ENCODE measurements around the gene AOPEP. TPM values are rescaled to one million over a fixed set of nuclear protein-coding genes. Genes with fewer than 3 reads are reported as not detected.

The AOPEP gene
- total and polyA plus RNA-seq, 9 of the 15 experiments (the other 6 are each of a cell fraction or from before 2014, with no cell fraction given): 4.5 to 19.3 (median 13.5) TPM

DNA sequence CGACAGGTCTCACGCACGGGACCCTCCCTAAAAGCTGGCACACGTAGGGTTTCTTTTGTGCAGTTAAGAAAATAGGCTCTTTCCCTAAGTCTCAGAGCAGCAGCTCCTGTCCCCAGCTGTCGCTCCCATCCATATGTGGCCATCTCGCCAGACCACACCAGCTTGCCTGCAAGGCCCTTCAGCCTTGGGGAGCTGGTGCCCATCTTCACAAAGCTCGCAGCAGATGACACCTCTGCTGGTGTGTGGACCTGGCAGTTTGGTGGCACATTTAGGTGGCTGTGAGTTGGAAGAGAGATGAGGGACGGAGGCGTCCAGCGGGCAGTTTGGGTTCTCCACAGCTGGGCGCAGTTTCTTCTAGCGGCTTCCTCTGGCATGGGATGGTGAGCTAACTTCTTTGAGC lies 352.0 kb downstream of the AOPEP start:
- ATAC-seq: no peak
- Histone ChIP-seq H3K4me2 (ENCODE audit: insufficient read depth, low read length) (no peak overlapping the region), H3K9ac (ENCODE audit: insufficient read depth in 1 of 2, low read depth in 2 of 2, low read length in 2 of 2) (no peak overlapping the region), H3K9me3 (replicated peaks; ENCODE audit: control insufficient read depth, insufficient read depth, low read depth, low read length) (no peaks in the 10 kb centered on the region), H3K79me2 (ENCODE audit: control insufficient read depth, insufficient read depth, low read length) (no peaks in the 10 kb centered on the region), H3K27me3 (ENCODE audit: control insufficient read depth in 2 of 2, insufficient read depth in 2 of 2, low read length in 2 of 2) (no peaks in the 10 kb centered on the region), H3K4me1 (replicated peaks in 1 of 2; ENCODE audit: control insufficient read depth in 2 of 2, insufficient read depth in 2 of 2, low read length in 2 of 2) (peaks cover 0 to 9% of the 10 kb centered on the region in 2 experiments; a peak in 1 of 5 replicates), H3K9me1 (ENCODE audit: control insufficient read depth, insufficient read depth, low read length) (no peaks in the 10 kb centered on the region), H4K20me1 (replicated peaks; ENCODE audit: control insufficient read depth, insufficient read depth, low read length) (no peaks in the 10 kb centered on the region), H3K27ac (ENCODE audit: extremely low read depth, low read depth, low read length) (no peak overlapping the region), H3K4me3 (no peak overlapping the region), H3K36me3 (ENCODE audit: control insufficient read depth, insufficient read depth, low read length) (peaks cover 13% of the 10 kb centered on the region; the same call in 2 of the 3 replicates), H2AFZ (ENCODE audit: low read depth, low read length) (no peak overlapping the region)
- WGBS (ENCODE audit: insufficient coverage, low coverage, missing lambda C conversion rate): 76% methylated on average over 12 of the region's 12 CpGs
- no TSS peak for BruUV-seq (replicated peaks)
- POLR2A ChIA-PET: interaction anchor here (0.6 kb wide), 2 partner anchors 62 to 156 kb away, joined by 3 to 4 read pairs; no protein-coding TSS in a partner anchor
- CTCF ChIA-PET (ENCODE audit: low intra/inter-chr PET ratio): no interaction called here
- in situ Hi-C loops (cut with MboI) (no loop called here), intact Hi-C loops (cut with micrococcal nuclease) (no loop called here)
- DNase-seq (ENCODE audit: extremely low read depth in 1 of 4, low spot score in 3 of 4): no peak
- no peak for FAIRE-seq
- TF ChIP-seq, protein P1, sequence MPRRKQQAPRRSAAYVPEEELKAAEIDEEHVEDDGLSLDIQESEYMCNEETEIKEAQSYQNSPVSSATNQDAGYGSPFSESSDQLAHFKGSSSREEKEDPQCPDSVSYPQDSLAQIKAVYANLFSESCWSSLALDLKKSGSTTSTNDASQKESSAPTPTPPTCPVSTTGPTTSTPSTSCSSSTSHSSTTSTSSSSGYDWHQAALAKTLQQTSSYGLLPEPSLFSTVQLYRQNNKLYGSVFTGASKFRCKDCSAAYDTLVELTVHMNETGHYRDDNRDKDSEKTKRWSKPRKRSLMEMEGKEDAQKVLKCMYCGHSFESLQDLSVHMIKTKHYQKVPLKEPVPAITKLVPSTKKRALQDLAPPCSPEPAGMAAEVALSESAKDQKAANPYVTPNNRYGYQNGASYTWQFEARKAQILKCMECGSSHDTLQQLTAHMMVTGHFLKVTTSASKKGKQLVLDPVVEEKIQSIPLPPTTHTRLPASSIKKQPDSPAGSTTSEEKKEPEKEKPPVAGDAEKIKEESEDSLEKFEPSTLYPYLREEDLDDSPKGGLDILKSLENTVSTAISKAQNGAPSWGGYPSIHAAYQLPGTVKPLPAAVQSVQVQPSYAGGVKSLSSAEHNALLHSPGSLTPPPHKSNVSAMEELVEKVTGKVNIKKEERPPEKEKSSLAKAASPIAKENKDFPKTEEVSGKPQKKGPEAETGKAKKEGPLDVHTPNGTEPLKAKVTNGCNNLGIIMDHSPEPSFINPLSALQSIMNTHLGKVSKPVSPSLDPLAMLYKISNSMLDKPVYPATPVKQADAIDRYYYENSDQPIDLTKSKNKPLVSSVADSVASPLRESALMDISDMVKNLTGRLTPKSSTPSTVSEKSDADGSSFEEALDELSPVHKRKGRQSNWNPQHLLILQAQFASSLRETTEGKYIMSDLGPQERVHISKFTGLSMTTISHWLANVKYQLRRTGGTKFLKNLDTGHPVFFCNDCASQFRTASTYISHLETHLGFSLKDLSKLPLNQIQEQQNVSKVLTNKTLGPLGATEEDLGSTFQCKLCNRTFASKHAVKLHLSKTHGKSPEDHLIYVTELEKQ (CRISPR knock-in tag; IDR thresholded peaks at IDR 0.05): no peak
- TF ChIP-seq HCFC1 (IDR thresholded peaks at IDR 0.05; ENCODE audit: low read depth, low read length): no peak
- no peak for TF ChIP-seq SAP30 (IDR thresholded peaks at IDR 0.05; ENCODE audit: borderline replicate concordance, insufficient read depth, low read depth, low read length, poor library complexity, severe bottlenecking)
- TF ChIP-seq, protein P2, sequence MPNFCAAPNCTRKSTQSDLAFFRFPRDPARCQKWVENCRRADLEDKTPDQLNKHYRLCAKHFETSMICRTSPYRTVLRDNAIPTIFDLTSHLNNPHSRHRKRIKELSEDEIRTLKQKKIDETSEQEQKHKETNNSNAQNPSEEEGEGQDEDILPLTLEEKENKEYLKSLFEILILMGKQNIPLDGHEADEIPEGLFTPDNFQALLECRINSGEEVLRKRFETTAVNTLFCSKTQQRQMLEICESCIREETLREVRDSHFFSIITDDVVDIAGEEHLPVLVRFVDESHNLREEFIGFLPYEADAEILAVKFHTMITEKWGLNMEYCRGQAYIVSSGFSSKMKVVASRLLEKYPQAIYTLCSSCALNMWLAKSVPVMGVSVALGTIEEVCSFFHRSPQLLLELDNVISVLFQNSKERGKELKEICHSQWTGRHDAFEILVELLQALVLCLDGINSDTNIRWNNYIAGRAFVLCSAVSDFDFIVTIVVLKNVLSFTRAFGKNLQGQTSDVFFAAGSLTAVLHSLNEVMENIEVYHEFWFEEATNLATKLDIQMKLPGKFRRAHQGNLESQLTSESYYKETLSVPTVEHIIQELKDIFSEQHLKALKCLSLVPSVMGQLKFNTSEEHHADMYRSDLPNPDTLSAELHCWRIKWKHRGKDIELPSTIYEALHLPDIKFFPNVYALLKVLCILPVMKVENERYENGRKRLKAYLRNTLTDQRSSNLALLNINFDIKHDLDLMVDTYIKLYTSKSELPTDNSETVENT (CRISPR knock-in tag; IDR thresholded peaks at IDR 0.05): no peak
- TF ChIP-seq ZNF830 (CRISPR knock-in tag; IDR thresholded peaks at IDR 0.05): no peak
- TF ChIP-seq, protein P3, sequence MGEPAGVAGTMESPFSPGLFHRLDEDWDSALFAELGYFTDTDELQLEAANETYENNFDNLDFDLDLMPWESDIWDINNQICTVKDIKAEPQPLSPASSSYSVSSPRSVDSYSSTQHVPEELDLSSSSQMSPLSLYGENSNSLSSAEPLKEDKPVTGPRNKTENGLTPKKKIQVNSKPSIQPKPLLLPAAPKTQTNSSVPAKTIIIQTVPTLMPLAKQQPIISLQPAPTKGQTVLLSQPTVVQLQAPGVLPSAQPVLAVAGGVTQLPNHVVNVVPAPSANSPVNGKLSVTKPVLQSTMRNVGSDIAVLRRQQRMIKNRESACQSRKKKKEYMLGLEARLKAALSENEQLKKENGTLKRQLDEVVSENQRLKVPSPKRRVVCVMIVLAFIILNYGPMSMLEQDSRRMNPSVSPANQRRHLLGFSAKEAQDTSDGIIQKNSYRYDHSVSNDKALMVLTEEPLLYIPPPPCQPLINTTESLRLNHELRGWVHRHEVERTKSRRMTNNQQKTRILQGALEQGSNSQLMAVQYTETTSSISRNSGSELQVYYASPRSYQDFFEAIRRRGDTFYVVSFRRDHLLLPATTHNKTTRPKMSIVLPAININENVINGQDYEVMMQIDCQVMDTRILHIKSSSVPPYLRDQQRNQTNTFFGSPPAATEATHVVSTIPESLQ (CRISPR knock-in tag; IDR thresholded peaks at IDR 0.05): no peak
- no peak for TF ChIP-seq NCOA6 (IDR thresholded peaks at IDR 0.05)
- no peak for TF ChIP-seq ELF2 (CRISPR knock-in tag; IDR thresholded peaks at IDR 0.05)
- TF ChIP-seq, protein P4, sequence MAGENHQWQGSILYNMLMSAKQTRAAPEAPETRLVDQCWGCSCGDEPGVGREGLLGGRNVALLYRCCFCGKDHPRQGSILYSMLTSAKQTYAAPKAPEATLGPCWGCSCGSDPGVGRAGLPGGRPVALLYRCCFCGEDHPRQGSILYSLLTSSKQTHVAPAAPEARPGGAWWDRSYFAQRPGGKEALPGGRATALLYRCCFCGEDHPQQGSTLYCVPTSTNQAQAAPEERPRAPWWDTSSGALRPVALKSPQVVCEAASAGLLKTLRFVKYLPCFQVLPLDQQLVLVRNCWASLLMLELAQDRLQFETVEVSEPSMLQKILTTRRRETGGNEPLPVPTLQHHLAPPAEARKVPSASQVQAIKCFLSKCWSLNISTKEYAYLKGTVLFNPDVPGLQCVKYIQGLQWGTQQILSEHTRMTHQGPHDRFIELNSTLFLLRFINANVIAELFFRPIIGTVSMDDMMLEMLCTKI (IDR thresholded peaks at IDR 0.05; ENCODE audit: partially characterized antibody): no peak
- TF ChIP-seq HDAC8 (tag; IDR thresholded peaks at IDR 0.05): no peak
- TF ChIP-seq ZC3H11A (IDR thresholded peaks at IDR 0.05; ENCODE audit: low read depth, low read length): no peak
- no peak for TF ChIP-seq ZBTB8A (IDR thresholded peaks at IDR 0.05; ENCODE audit: partially characterized antibody)
- TF ChIP-seq POLR2G (IDR thresholded peaks at IDR 0.05; ENCODE audit: low read depth, low read length): no peak

Measured in K562 (cell line).